Measurements from ENCODE around the gene AKT2. TPM values are rescaled to one million over a fixed set of nuclear protein-coding genes. Genes with fewer than 3 reads are reported as not detected.

Gene AKT2
- polyA plus RNA-seq, 1 donor (not counting 4 experiments of a cell fraction or from before 2014, with no cell fraction given): 108 TPM

DNA sequence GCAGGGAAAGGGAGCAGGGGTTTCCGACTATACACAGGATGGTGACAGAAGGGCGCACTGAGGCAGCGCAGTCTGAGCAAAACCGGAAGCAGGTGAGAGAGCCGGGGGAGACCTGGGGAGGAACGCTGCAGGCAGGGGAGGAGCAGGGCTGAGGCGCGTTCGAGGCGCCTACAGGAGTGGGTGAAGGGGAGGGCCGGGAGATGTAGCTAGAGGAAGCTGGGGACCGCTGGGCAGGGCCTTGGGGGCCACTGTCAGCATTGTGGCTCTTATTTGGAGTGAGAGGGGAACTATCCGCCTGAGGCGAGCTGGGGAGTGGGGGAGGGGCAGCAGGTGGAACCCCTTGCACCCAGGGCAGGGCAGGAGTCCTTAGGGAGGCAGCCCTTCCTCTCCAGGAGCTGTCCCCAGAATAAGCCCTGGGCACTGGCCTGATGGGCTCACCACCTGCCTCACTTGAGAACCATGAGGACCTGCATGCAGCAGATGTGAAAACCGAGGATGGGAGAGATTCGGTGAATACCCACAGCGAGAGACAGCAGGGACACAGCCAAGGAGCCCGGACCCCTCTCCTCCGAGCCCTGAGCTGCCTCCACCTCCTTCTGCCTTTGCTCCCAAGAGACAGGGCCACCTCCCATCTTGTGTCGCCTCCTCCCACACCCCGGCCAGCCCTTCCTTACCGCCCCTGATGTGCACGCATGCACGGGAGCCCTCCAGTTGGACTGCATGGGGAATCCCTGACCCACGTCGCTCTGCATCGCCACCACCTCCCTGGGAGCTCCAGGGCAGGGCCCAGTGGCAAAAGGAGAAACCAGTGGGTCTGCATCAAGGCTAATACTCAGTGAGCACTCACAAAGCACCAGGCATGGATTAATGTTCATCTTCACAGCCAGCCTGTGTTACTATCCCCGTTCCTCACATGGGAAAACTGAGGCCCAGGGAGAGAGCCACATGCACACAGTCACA is 10.3 kb downstream of the AKT2 start:
- Histone ChIP-seq H3K4me1 (ENCODE audit: control insufficient read depth, extremely low read depth, insufficient read depth, low read length) (peaks cover under 1% of the 10 kb centered on the region), H3K79me2 (ENCODE audit: control insufficient read depth, insufficient read depth, low read length) (peaks cover 88% of the 10 kb centered on the region), H3K27me3 (ENCODE audit: control insufficient read depth, extremely low read depth, insufficient read depth, low read length) (no peaks in the 10 kb centered on the region), H3K9me3 (ENCODE audit: control insufficient read depth, low read depth, low read length) (no peaks in the 10 kb centered on the region), H3K4me2 (ENCODE audit: control insufficient read depth, extremely low read depth, insufficient read depth, low read depth, low read length) (no peak overlapping the region), H3K27ac (ENCODE audit: control insufficient read depth, insufficient read depth, low read length) (no peak overlapping the region), H3K9ac (ENCODE audit: control insufficient read depth, extremely low read depth, insufficient read depth, low read length) (no peak overlapping the region), H4K20me1 (ENCODE audit: control insufficient read depth, extremely low read depth, insufficient read depth, low read length) (peaks cover 17% of the 10 kb centered on the region), H2AFZ (ENCODE audit: control insufficient read depth, low read length) (no peak overlapping the region), H3K36me3 (ENCODE audit: control insufficient read depth in 2 of 2, extremely low read depth in 1 of 2, insufficient read depth in 2 of 2, low read length in 2 of 2) (peaks cover 2 to 6% of the 10 kb centered on the region in 2 experiments), H3K4me3 (ENCODE audit: control insufficient read depth in 2 of 3, extremely low read depth in 1 of 3, insufficient read depth in 2 of 3, low read depth in 1 of 3, low read length in 3 of 3) (no peak overlapping the region), H3K9me1 (ENCODE audit: control insufficient read depth, extremely low read depth, insufficient read depth, low read length) (peaks cover 4% of the 10 kb centered on the region)
- no peak for TF ChIP-seq EZH2 (IDR thresholded peaks at IDR 0.05; ENCODE audit: low read length)
- no peak for TF ChIP-seq CTCF (optimal IDR thresholded peaks at IDR 0.05 in 1 of 3, IDR thresholded peaks at IDR 0.05 in 1 of 3, conservative IDR thresholded peaks at IDR 0.05 in 1 of 3; ENCODE audit: extremely low read depth in 1 of 3, insufficient read depth in 2 of 3, low read length in 3 of 3)
- dilution Hi-C loops (cut with MboI; ENCODE audit: extremely low pct_ligation_motif_present, low sequenced_read_pairs): no loop called here
- DNase-seq (ENCODE audit: low read depth, low spot score) (no peak), FAIRE-seq (no peak)

DNA sequence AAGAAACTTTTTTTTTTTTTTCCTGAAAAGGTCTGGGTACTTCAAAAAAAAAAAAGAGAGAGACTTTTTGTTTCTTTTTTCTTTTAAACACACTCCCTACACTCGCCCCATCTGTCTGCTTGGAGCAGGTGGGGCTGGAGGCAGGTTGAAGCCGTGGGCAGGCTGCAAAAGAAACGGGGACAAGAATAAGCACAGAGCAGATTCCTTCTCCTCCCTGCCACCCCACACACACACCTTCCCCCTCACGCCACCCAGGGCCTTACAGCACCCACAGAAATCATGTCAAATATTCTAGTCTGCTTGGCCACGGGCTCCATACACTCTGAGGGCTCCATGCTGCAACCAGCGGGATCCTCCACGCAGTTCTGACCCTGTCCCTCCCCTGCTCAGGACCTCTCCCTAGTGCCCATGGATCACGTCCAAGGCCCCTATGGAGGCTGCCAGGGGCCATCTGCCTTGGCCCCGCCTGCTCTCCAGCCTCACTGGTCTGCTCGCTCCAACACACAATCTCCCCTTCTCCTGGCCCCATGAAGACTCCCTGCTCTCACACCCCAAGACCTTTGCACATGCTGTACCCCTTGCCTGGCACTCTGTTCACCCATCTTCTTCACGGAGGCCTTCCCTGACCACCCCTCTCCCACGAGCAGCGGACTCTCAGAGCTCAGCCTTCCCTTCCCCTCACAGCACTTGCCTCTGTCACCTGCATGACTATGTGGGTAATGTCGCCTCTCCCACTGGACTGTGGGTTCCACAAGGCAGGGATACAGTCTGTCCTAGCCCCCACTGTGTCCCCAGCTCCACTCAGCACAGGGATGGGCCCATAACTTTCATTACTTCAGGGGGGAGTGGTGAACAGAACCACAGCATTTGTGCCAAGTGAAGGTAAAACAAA is 11.4 kb downstream of the AKT2 start:
- H3K4me1 ChIP-seq (ENCODE audit: control insufficient read depth, extremely low read depth, insufficient read depth, low read length): no peaks in the 10 kb centered on the region
- H3K36me3 ChIP-seq (ENCODE audit: control insufficient read depth in 2 of 2, extremely low read depth in 1 of 2, insufficient read depth in 2 of 2, low read length in 2 of 2): peaks cover 2 to 6% of the 10 kb centered on the region in 2 experiments
- FAIRE-seq: no peak
- peaks cover 87% of the 10 kb centered on the region for H3K79me2 ChIP-seq (ENCODE audit: control insufficient read depth, insufficient read depth, low read length)
- DNase-seq (ENCODE audit: low read depth, low spot score): no peak
- dilution Hi-C loops (cut with MboI; ENCODE audit: extremely low pct_ligation_motif_present, low sequenced_read_pairs): no loop called here
- no peak overlapping the region for H3K4me2 ChIP-seq (ENCODE audit: control insufficient read depth, extremely low read depth, insufficient read depth, low read depth, low read length)
- no peak overlapping the region for H2AFZ ChIP-seq (ENCODE audit: control insufficient read depth, low read length)
- no peak overlapping the region for H3K4me3 ChIP-seq (ENCODE audit: control insufficient read depth in 2 of 3, extremely low read depth in 1 of 3, insufficient read depth in 2 of 3, low read depth in 1 of 3, low read length in 3 of 3)
- H3K9ac ChIP-seq (ENCODE audit: control insufficient read depth, extremely low read depth, insufficient read depth, low read length): no peak overlapping the region
- H3K9me3 ChIP-seq (ENCODE audit: control insufficient read depth, low read depth, low read length): no peaks in the 10 kb centered on the region
- TF ChIP-seq CTCF (optimal IDR thresholded peaks at IDR 0.05 in 1 of 3, IDR thresholded peaks at IDR 0.05 in 1 of 3, conservative IDR thresholded peaks at IDR 0.05 in 1 of 3; ENCODE audit: extremely low read depth in 1 of 3, insufficient read depth in 2 of 3, low read length in 3 of 3): no peak
- no peak for TF ChIP-seq EZH2 (IDR thresholded peaks at IDR 0.05; ENCODE audit: low read length)
- H3K27me3 ChIP-seq (ENCODE audit: control insufficient read depth, extremely low read depth, insufficient read depth, low read length): no peaks in the 10 kb centered on the region
- H4K20me1 ChIP-seq (ENCODE audit: control insufficient read depth, extremely low read depth, insufficient read depth, low read length): peaks cover 20% of the 10 kb centered on the region
- H3K9me1 ChIP-seq (ENCODE audit: control insufficient read depth, extremely low read depth, insufficient read depth, low read length): peaks cover 4% of the 10 kb centered on the region
- H3K27ac ChIP-seq (ENCODE audit: control insufficient read depth, insufficient read depth, low read length): no peak overlapping the region

All from keratinocyte (primary cell).